22Rv1 (cell line): Measurements from ENCODE around the gene HCFC1R1.

ENCODE experiments used
- H3K27ac ChIP-seq: fragments of 450-650 bp; 2 replicates; pipeline ENCODE4 v1.5.1; 2017
- CTCF ChIP-seq: fragments of 450-650 bp; IDR thresholded peaks from 2 replicates; pipeline ENCODE4 v1.5.1; 2017; ENCODE audit warnings: mild to moderate bottlenecking
- ZFX ChIP-seq: fragments of 450-650 bp; IDR thresholded peaks from 2 replicates; pipeline ENCODE4 v1.6.1; 2017; ENCODE audit warnings: antibody characterized with exemption, borderline replicate concordance

Gene HCFC1R1

DNA sequence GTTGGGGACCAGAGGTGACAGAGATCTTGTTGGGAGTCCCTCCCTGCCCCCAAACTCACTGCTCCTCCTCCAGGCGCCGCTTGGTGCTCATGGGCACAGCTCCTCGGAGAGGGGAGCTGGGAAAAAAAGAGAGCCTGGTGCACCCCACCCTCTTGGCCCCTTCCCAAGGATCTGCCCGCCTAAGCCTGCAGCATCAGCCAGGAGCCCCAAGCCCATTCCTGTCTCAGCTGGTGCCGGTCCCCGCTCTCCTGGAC lies 400 bp downstream of the HCFC1R1 start:
- H3K27ac ChIP-seq, result peak overlapping the region; percentile 88
- TF ChIP-seq ZFX (no peak), CTCF (no peak)

- H3K27ac ChIP-seq, result peak overlapping the region; percentile 88
- TF ChIP-seq CTCF, result no peak
- no peak for TF ChIP-seq ZFX
Measured at GRCh38 chr16:3022684-3023414, 893 bp downstream of the HCFC1R1 start.

- H3K27ac ChIP-seq, result peak overlapping the region; percentile 88
Measured at GRCh38 chr16:3022208-3022683, 1.5 kb downstream of the HCFC1R1 start.

GRCh38 chr16:3021449-3022207 lies 2.1 kb downstream of the HCFC1R1 start:
- H3K27ac ChIP-seq, result peak overlapping the region; percentile 88
- TF ChIP-seq CTCF (peak; percentile 51), ZFX (no peak)

More at GRCh38 chr16:3022208-3022683, 1.5 kb downstream of the HCFC1R1 start:
- no peak for TF ChIP-seq CTCF
- no peak for TF ChIP-seq ZFX

GRCh38 chr16:3020604-3021448 lies 2.9 kb downstream of the HCFC1R1 start:
- H3K27ac ChIP-seq, result peak overlapping the region; percentile 88
- TF ChIP-seq ZFX (no peak), CTCF (no peak)

GRCh38 chr16:3020247-3020603 lies 3.5 kb downstream of the HCFC1R1 start, which contains the start of gene TNFRSF12A:
Gene TNFRSF12A, plus strand, starts transcription at chr16:3020368. Its CDS starts 30 bp downstream, at chr16:3020398.
- peak within 1 kb of the TSS; percentile 88 for H3K27ac ChIP-seq
- peak; percentile 9; the same call in 1 of the 2 replicates for TF ChIP-seq CTCF
- TF ChIP-seq ZFX, result no peak
